Lung (tissue), 12 donors: ENCODE measurements around the gene NPAS3. TPM values are rescaled to one million over a fixed set of nuclear protein-coding genes. Genes with fewer than 3 reads are reported as not detected.

Experiments used
- ATAC-seq: fragments of 200-7000 bp; cut with Tn5 transposase; one replicate; pipeline ENCODE4 v1.9.1; 2020; ENCODE audit warnings: moderate number of reproducible peaks; ENCODE audit not compliant: insufficient read depth, low FRiP score
- DNase-seq, 3 donors: peaks; one replicate each; pipeline ENCODE4 v3.0.0-alpha.2; 2013 to 2017
- H3K27ac ChIP-seq, 2 donors: one replicate each; pipeline ENCODE4 v1.5.1; 2013; ENCODE audit warnings: mild to moderate bottlenecking in 2 of 2, moderate library complexity in 2 of 2, control low read depth in 1 of 2, inconsistent platforms in 1 of 2, low read depth in 1 of 2, low read length in 1 of 2
- H3K27me3 ChIP-seq, 3 donors: one replicate each; pipeline ENCODE4 v1.5.1; 2013; ENCODE audit warnings: low read length in 2 of 3; ENCODE audit not compliant: control insufficient read depth in 3 of 3, insufficient read depth in 3 of 3
- H3K36me3 ChIP-seq, 4 donors: one replicate each; pipeline ENCODE4 v1.5.1; 2013; ENCODE audit warnings: low read length in 4 of 4, mild to moderate bottlenecking in 1 of 4, moderate library complexity in 1 of 4; ENCODE audit not compliant: control insufficient read depth in 4 of 4, insufficient read depth in 4 of 4
- H3K4me1 ChIP-seq, 5 donors: one replicate each; pipeline ENCODE4 v1.5.1; 2013; ENCODE audit warnings: low read length in 5 of 5, mild to moderate bottlenecking in 2 of 5, moderate library complexity in 1 of 5; ENCODE audit not compliant: control insufficient read depth in 5 of 5, insufficient read depth in 5 of 5
- H3K4me3 ChIP-seq: one replicate; pipeline ENCODE4 v1.5.1; 2013; ENCODE audit warnings: mild to moderate bottlenecking, control low read depth, moderate library complexity
- H3K9ac ChIP-seq, 2 donors: one replicate each; pipeline ENCODE4 v1.5.1; 2013; ENCODE audit warnings: low read length in 2 of 2, control low read depth in 1 of 2; ENCODE audit not compliant: insufficient read depth in 1 of 2
- H3K9me3 ChIP-seq, 4 donors: one replicate each; pipeline ENCODE4 v1.5.1; 2013; ENCODE audit warnings: low read length in 3 of 4, mild to moderate bottlenecking in 1 of 4, moderate library complexity in 1 of 4; ENCODE audit not compliant: control insufficient read depth in 4 of 4, insufficient read depth in 3 of 4
- CTCF ChIP-seq: IDR thresholded peaks from 2 replicates; pipeline ENCODE4 v1.5.1; 2012; ENCODE audit warnings: mild to moderate bottlenecking; ENCODE audit errors: control extremely low read depth, extremely low read depth
- WGBS, 2 donors: extraction: QIAGEN DNeasy Blood & Tissue Kit; methylation state at CpG; one replicate each; pipeline ENCODE4 v1.1.7; 2013; 5-methylcytosine and 5-hydroxymethylcytosine counted together
- polyA plus RNA-seq, 2 donors: library from polyadenylated mRNA; stranded (reverse); fragments of 200-250 nt; gene quantifications; one replicate each; pipeline ENCODE4 v1.2.1, GENCODE V29; 2013
- total RNA-seq, 2 donors: library from RNA; depleted of rRNA in 1 of 2; stranded (reverse); fragments of >200 nt in 1 of 2; gene quantifications; one replicate each; pipeline ENCODE4 v1.2.1, GENCODE V29; 2014 to 2021
- donor health status: control.
- donor health status: control.
- donor health status: Bipolar disorder and iron deficiency.
- donor health status: healthy.
- donor health status: DM: yes; HTN: yes; CAD: no.

NPAS3 gene
- total and polyA plus RNA-seq, 4 donors, result 0.13 to 0.48 (median 0.33) TPM

GRCh38 chr14:33120341-33120740, 181.7 kb downstream of the NPAS3 start:
- 62 to 64% methylated on average over 3 of the region's 3 CpGs for WGBS, 2 donors
- H3K9ac ChIP-seq, result no peak overlapping the region
- H3K9me3 ChIP-seq, result no peaks in the 10 kb centered on the region

DNA sequence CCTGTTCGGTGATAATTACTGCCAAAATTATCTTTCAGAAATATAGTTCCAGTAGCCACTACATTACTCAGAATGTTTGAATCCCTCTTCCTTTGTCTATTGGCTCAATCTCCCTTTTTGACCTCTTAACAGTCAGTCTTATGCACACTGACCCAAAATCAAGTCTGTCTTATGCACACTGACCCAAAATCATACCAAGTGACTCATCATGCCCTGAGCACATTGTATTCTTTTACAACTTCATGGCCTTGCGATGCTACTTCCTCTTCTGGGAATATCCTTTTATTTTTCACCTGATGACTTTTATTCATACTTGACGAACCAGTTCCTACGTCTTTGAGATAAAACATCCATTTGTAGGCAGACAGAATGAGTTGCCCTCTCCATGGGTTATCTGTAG, 182.3 kb downstream of the NPAS3 start:
- no peaks in the 10 kb centered on the region for H3K36me3 ChIP-seq
- no peaks in the 10 kb centered on the region for H3K4me1 ChIP-seq
- WGBS, 2 donors, result 78 to 91% methylated on average over 4 of the region's 4 CpGs
- H3K9me3 ChIP-seq, result no peaks in the 10 kb centered on the region
- ATAC-seq, result no peak
- TF ChIP-seq CTCF, result no peak
- no peaks in the 10 kb centered on the region for H3K27me3 ChIP-seq
- DNase-seq, result no peak
- no peak overlapping the region for H3K9ac ChIP-seq
- H3K4me3 ChIP-seq, result no peak overlapping the region
- H3K27ac ChIP-seq, result no peak overlapping the region

More at GRCh38 chr14:33120341-33120740, 181.7 kb downstream of the NPAS3 start:
- ATAC-seq (no peak), DNase-seq (no peak)
- no peak for TF ChIP-seq CTCF
- H3K4me1 ChIP-seq, result no peaks in the 10 kb centered on the region
- H3K27me3 ChIP-seq, result no peaks in the 10 kb centered on the region
- no peak overlapping the region for H3K27ac ChIP-seq
- no peak overlapping the region for H3K4me3 ChIP-seq
- no peaks in the 10 kb centered on the region for H3K36me3 ChIP-seq

GRCh38 chr14:33123281-33123680, 184.6 kb downstream of the NPAS3 start:
- H3K4me1 ChIP-seq, result no peaks in the 10 kb centered on the region
- H3K9ac ChIP-seq, result no peak overlapping the region
- 91 to 94% methylated on average over 2 of the region's 2 CpGs for WGBS, 2 donors
- no peak for DNase-seq
- no peaks in the 10 kb centered on the region for H3K9me3 ChIP-seq
- no peaks in the 10 kb centered on the region for H3K27me3 ChIP-seq
- H3K36me3 ChIP-seq, result no peaks in the 10 kb centered on the region
- ATAC-seq, result no peak
- H3K27ac ChIP-seq, result no peak overlapping the region
- TF ChIP-seq CTCF, result no peak
- no peak overlapping the region for H3K4me3 ChIP-seq

DNA sequence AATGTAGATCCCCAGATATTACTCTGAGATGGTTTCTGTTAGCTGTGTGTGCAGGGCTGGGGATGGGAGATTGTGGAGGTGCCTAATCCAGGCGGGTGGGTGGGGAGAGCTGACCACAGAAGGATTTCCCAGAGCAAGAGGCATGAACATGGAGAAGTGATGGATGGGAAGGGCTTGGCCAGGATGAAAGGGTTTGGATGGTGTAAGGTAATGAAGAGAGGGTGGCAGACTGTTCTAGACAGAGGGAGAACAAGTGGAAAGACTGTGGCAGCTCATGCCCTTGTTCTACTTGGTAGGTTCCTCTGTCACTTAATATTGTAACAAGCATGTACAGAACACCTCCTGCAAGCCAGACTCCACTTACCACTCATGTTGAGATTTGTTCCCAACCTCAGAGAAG, 187.8 kb downstream of the NPAS3 start:
- DNase-seq, result no peak
- Histone ChIP-seq H3K9ac (no peak overlapping the region), H3K36me3 (no peaks in the 10 kb centered on the region), H3K4me3 (no peak overlapping the region), H3K27me3 (peaks cover 0 to 7% (median under 1%) of the 10 kb centered on the region in 3 donors), H3K27ac (no peak overlapping the region), H3K4me1 (no peaks in the 10 kb centered on the region), H3K9me3 (no peaks in the 10 kb centered on the region)
- no peak for TF ChIP-seq CTCF
- ATAC-seq, result no peak
- WGBS, 2 donors, result 95 to 97% methylated on average over 1 of the region's 1 CpG
